IMR-90 (cell line): ENCODE measurements around the gene ZDHHC6. TPM values are rescaled to one million over a fixed set of nuclear protein-coding genes. Genes with fewer than 3 reads are reported as not detected.

Source experiments
- ATAC-seq: fragments of 200-7000 bp; cut with Tn5 transposase; 2 replicates; pipeline ENCODE4 v1.9.1; 2020; ENCODE audit warnings: low read depth, mild to moderate bottlenecking, moderate library complexity
- BruUV-seq: library from RNA; stranded (reverse); fragments of 400-500 nt; replicated peaks from 2 replicates; lab custom pipeline; 2021; lab: Mats Ljungman, UMichigan
- CTCF ChIA-PET: fragments of 300-600 bp; formaldehyde crosslinking; extraction: SDS; loops from one replicate; lab custom pipeline; 2021; ENCODE audit warnings: antibody characterized with exemption; lab: Yijun Ruan, JAX
- POLR2A ChIA-PET: fragments of 300-600 bp; sonication (Branson Sonifier 250); formaldehyde crosslinking; loops from one replicate; lab custom pipeline; 2022; ENCODE audit warnings: antibody characterized with exemption; ENCODE audit not compliant: unreplicated experiment; lab: Charles Lee
- DNase-seq: peaks from one replicate; pipeline ENCODE4 v3.0.0; 2013
- H2AFZ ChIP-seq: replicated peaks from 2 replicates; pipeline ENCODE3; 2013; ENCODE audit warnings: low read length, mild to moderate bottlenecking; ENCODE audit not compliant: poor library complexity
- H2AK5ac ChIP-seq: 2 replicates; pipeline ENCODE4 v1.6.1; 2013; ENCODE audit warnings: low read depth, low read length, inconsistent platforms
- H2AK9ac ChIP-seq: replicated peaks from 2 replicates; pipeline ENCODE3; 2013; ENCODE audit warnings: mild to moderate bottlenecking, low read depth, low read length, moderate library complexity; ENCODE audit not compliant: poor library complexity
- H2BK120ac ChIP-seq: 2 replicates; pipeline ENCODE4 v1.6.1; 2013; ENCODE audit warnings: low read depth, low read length, inconsistent platforms
- H2BK15ac ChIP-seq: 3 replicates; pipeline ENCODE4 v1.6.1; 2013; ENCODE audit warnings: low read depth, low read length, inconsistent platforms
- H2BK20ac ChIP-seq: 2 replicates; pipeline ENCODE4 v1.6.1; 2013; ENCODE audit warnings: low read depth, mild to moderate bottlenecking, inconsistent platforms, low read length, moderate library complexity
- H2BK5ac ChIP-seq: 2 replicates; pipeline ENCODE4 v1.6.1; 2013; ENCODE audit warnings: mild to moderate bottlenecking, low read depth, low read length, inconsistent platforms; ENCODE audit not compliant: poor library complexity, severe bottlenecking
- H3K14ac ChIP-seq: replicated peaks from 2 replicates; pipeline ENCODE4 v1.6.1; 2013; ENCODE audit warnings: low read depth, low read length, inconsistent platforms
- H3K18ac ChIP-seq: 2 replicates; pipeline ENCODE4 v1.6.1; 2013; ENCODE audit warnings: low read depth, low read length, control low read depth
- H3K23ac ChIP-seq: 2 replicates; pipeline ENCODE4 v1.6.1; 2013; ENCODE audit warnings: low read depth, low read length, inconsistent platforms
- H3K27ac ChIP-seq: 2 replicates; pipeline ENCODE4 v1.5.1; 2013; ENCODE audit warnings: mild to moderate bottlenecking, control low read depth, low read length; ENCODE audit not compliant: insufficient read depth
- H3K27me3 ChIP-seq: 2 replicates; pipeline ENCODE4 v1.6.1; 2013; ENCODE audit warnings: low read length; ENCODE audit not compliant: control insufficient read depth, insufficient read depth
- H3K36me3 ChIP-seq: 2 replicates; pipeline ENCODE4 v1.6.1; 2013; ENCODE audit warnings: low read length, mixed read lengths; ENCODE audit not compliant: control insufficient read depth, insufficient read depth
- H3K4ac ChIP-seq: 2 replicates; pipeline ENCODE4 v1.6.1; 2013; ENCODE audit warnings: low read depth, low read length, inconsistent platforms
- H3K4me1 ChIP-seq: 2 replicates; pipeline ENCODE4 v1.6.1; 2013; ENCODE audit warnings: low read length, mixed read lengths; ENCODE audit not compliant: control insufficient read depth, insufficient read depth
- H3K4me2 ChIP-seq: 2 replicates; pipeline ENCODE4 v1.6.1; 2013; ENCODE audit warnings: low read depth, mild to moderate bottlenecking, control low read depth, low read length, moderate library complexity
- H3K4me3 ChIP-seq: 2 replicates; pipeline ENCODE4 v1.5.1; 2013; ENCODE audit warnings: low read depth, mild to moderate bottlenecking, control low read depth, low read length, moderate library complexity; ENCODE audit not compliant: insufficient read depth
- H3K56ac ChIP-seq: 2 replicates; pipeline ENCODE4 v1.6.1; 2013; ENCODE audit warnings: low read length, inconsistent platforms; ENCODE audit not compliant: insufficient read depth; ENCODE audit errors: extremely low read depth
- H3K79me1 ChIP-seq, 2 experiments: 2 replicates each; pipeline ENCODE4 v1.6.1; 2013; ENCODE audit warnings: low read length in 2 of 2, inconsistent platforms in 1 of 2, low read depth in 1 of 2
- H3K9ac ChIP-seq: 2 replicates; pipeline ENCODE4 v1.6.1; 2013; ENCODE audit warnings: low read depth, low read length, control low read depth
- H3K9me1 ChIP-seq: 2 replicates; pipeline ENCODE4 v1.6.1; 2013; ENCODE audit warnings: low read length, inconsistent platforms; ENCODE audit not compliant: insufficient read depth
- H3K9me3 ChIP-seq: 2 replicates; pipeline ENCODE4 v1.6.1; 2013; ENCODE audit warnings: low read length; ENCODE audit not compliant: control insufficient read depth, insufficient read depth
- H4K20me1 ChIP-seq: 2 replicates; pipeline ENCODE4 v1.6.1; 2013; ENCODE audit warnings: low read length, inconsistent platforms; ENCODE audit not compliant: insufficient read depth
- H4K5ac ChIP-seq: 2 replicates; pipeline ENCODE4 v1.6.1; 2013; ENCODE audit warnings: mild to moderate bottlenecking, low read depth, low read length, control low read depth
- H4K8ac ChIP-seq, 2 experiments: 2 replicates each; pipeline ENCODE4 v1.6.1; 2013; ENCODE audit warnings: low read depth in 2 of 2, low read length in 2 of 2, control low read depth in 1 of 2, inconsistent platforms in 1 of 2
- H4K91ac ChIP-seq: 2 replicates; pipeline ENCODE4 v1.6.1; 2013; ENCODE audit warnings: low read depth, low read length, inconsistent platforms; ENCODE audit not compliant: insufficient read depth
- CHD1 ChIP-seq: IDR thresholded peaks from 2 replicates; pipeline ENCODE4 v1.6.1; 2012; ENCODE audit warnings: low read depth, low read length, improper control_type of control experiment
- NFE2L2 ChIP-seq: fragments of 150-350 bp; IDR thresholded peaks from 2 replicates; pipeline ENCODE4 v1.6.1; 2016; ENCODE audit warnings: low read depth, mild to moderate bottlenecking, low read length
- POLR2A ChIP-seq: IDR thresholded peaks from 2 replicates; pipeline ENCODE4 v1.6.1; 2012; ENCODE audit warnings: mild to moderate bottlenecking, low read depth, low read length
- USF2 ChIP-seq: fragments of 150-350 bp; IDR thresholded peaks from 2 replicates; pipeline ENCODE4 v1.6.1; 2017; ENCODE audit warnings: mild to moderate bottlenecking, antibody characterized with exemption, low read length, low read depth
- WGBS, 2 experiments: methylation state at CpG; one replicate each; pipeline versions ENCODE4 v1.1.5 to v1.1.7; 2013; ENCODE audit warnings: missing lambda C conversion rate in 2 of 2; ENCODE audit not compliant: insufficient read length in 1 of 2; ENCODE audit errors: extremely low coverage in 2 of 2; 5-methylcytosine and 5-hydroxymethylcytosine counted together
- dilution Hi-C: fragments of 300-500 bp; cut with HindIII; formaldehyde crosslinking; loops from one replicate; pipeline ENCODE4 v1.14.3; 2018; ENCODE audit warnings: low sequenced_read_pairs; ENCODE audit not compliant: unreplicated experiment
- in situ Hi-C: fragments of 300-500 bp; cut with MboI; formaldehyde crosslinking; loops from 3 replicates; pipeline ENCODE4 v1.14.3; 2019; ENCODE audit warnings: low sequenced_read_pairs, inconsistent platforms, mixed read lengths
- intact Hi-C: fragments of 100-400 bp; cut with micrococcal nuclease; formaldehyde crosslinking; loops from 2 replicates; pipeline ENCODE4 v1.10.0; 2022
- polyA plus RNA-seq, 3 experiments: library from polyadenylated mRNA; depleted of rRNA; stranded (reverse); fragments of >200 nt; gene quantifications; 2 replicates each; pipeline ENCODE4 v1.2.3, GENCODE V29; 2012; ENCODE audit warnings: low replicate concordance in 1 of 3
- total RNA-seq: library from RNA; depleted of rRNA; stranded (reverse); fragments of >200 nt; gene quantifications from 2 replicates; pipeline ENCODE4 v1.2.3, GENCODE V29; 2012

Gene ZDHHC6
- total and polyA plus RNA-seq, 2 of the 4 experiments (the other 2 are of a cell fraction), result 17.4 to 21.6 TPM

GRCh38 chr10:112492736-112493135, 46.0 kb upstream of the ZDHHC6 start:
- CTCF ChIA-PET, result interaction anchor here (1.8 kb wide), 1 partner anchor 20 kb away, joined by 7 read pairs; no protein-coding TSS in a partner anchor
- in situ Hi-C loops (no loop called here), intact Hi-C loops (no loop called here)

More at GRCh38 chr10:112492736-112493135, 46.0 kb upstream of the ZDHHC6 start:
- BruUV-seq, result no TSS peak
- H4K20me1 ChIP-seq, result no peaks in the 10 kb centered on the region
- H3K9me1 ChIP-seq, result no peaks in the 10 kb centered on the region
- no peaks in the 10 kb centered on the region; a peak in 1 of 4 replicates for H3K79me1 ChIP-seq
- H2AFZ ChIP-seq, result no peak overlapping the region
- H3K9ac ChIP-seq, result no peak overlapping the region
- no peak overlapping the region for H3K4me2 ChIP-seq
- no CpG with 5 or more reads among the region's 6 CpGs for WGBS, 2 experiments
- H3K4ac ChIP-seq, result no peak overlapping the region
- H3K27me3 ChIP-seq, result no peaks in the 10 kb centered on the region
- no peaks in the 10 kb centered on the region for H3K36me3 ChIP-seq
- no peak overlapping the region for H3K4me3 ChIP-seq
- H2BK15ac ChIP-seq, result no peak overlapping the region
- H3K14ac ChIP-seq, result no peak overlapping the region
- no peak overlapping the region for H4K5ac ChIP-seq
- TF ChIP-seq POLR2A (no peak), CHD1 (no peak), NFE2L2 (no peak), USF2 (no peak)
- no peak overlapping the region for H2BK5ac ChIP-seq
- no peak overlapping the region for H3K27ac ChIP-seq
- DNase-seq, result no peak
- H3K9me3 ChIP-seq, result no peaks in the 10 kb centered on the region
- ATAC-seq, result no peak
- H2AK5ac ChIP-seq, result no peak overlapping the region
- no peak overlapping the region for H2BK120ac ChIP-seq
- POLR2A ChIA-PET, result no interaction called here
- no peak overlapping the region for H2BK20ac ChIP-seq
- no peak overlapping the region for H2AK9ac ChIP-seq
- H3K56ac ChIP-seq, result no peak overlapping the region
- no peaks in the 10 kb centered on the region for H3K4me1 ChIP-seq
- H4K8ac ChIP-seq, result no peak overlapping the region
- dilution Hi-C loops, result no loop called here
- H4K91ac ChIP-seq, result no peak overlapping the region
- H3K23ac ChIP-seq, result no peak overlapping the region
- no peak overlapping the region for H3K18ac ChIP-seq
